Femur (tissue), 1 donor: ENCODE results near the gene SMIM13.

ENCODE experiments used
- DNase-seq: peaks from one replicate; pipeline ENCODE4 v3.0.0-alpha.2; 2017

Gene SMIM13

GRCh38 chr6:11123978-11124377 lies 30.3 kb downstream of the SMIM13 start:
- no peak for DNase-seq

DNA sequence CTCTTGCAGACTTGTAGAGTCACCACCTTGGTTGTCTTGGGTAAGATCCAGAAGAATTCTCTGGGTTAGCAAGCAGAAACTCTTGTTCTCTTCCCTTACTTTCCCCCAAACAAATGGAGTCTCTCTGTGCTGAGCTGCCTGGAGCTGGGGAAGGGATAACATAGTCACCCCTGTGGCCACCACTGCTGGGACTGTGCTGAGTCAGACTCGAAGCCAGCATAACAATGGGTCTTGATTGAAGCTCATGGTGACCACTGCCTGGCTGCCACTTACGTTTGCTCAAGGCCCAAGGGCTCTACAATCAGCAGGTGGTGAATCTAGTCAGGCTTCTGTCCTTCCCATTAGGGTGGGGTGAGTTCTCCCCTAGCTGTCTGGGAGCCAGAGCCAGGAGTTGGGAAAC lies 33.2 kb downstream of the SMIM13 start:
- DNase-seq, result no peak

GRCh38 chr6:11128608-11129007 lies 35.0 kb downstream of the SMIM13 start:
- DNase-seq, result no peak

GRCh38 chr6:11129908-11130565 lies 36.4 kb downstream of the SMIM13 start:
- DNase-seq, result no peak

DNA sequence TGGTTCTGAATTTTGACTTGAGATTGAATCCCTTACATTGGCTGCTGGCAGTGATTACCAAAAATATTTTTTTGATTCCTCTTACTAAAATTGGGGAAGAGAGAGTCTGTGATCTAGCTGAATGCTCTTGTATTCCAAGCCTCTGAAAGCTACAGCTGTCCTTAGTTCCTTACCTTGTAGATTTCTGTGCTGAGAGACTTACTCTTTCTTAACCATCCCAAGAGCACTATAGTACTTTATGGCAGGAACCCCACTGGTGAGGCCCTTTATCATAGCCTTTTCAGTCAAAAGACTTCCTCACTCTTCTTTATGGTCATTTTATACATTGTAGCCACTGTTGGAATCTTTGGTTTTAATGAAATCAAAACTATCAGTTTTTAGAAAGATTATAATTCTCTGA lies 37.0 kb downstream of the SMIM13 start:
- no peak for DNase-seq

DNA sequence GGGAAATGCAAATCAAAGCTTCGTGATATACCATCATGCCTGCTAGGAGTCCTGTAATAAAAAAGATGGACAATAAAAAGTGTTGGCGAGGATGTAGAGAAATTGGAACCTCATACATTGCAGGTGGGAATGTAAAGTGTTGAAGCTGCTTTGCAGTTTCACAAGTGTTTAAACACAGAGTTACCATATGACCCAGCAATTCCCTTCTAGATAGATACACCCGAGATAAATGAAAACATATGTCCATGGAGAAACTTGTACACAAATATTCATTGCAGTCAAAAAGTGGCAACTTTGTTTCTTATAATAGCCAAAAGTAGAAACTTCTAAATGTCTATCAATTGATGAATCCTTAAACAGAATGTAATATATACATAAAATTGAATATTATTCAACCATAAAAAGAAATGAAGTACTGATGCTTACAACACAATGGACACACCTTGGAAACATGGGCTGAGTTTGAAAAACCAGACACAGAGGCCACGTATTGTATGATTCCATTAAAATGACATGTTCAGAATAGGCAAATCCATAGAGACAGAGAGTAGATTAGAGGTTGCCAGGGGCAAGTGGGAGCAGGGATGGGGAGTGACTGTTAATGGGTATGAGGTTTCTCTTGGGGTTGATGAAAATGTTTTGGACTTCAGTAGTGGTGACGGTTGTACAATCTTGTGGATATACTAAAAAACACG lies 38.7 kb downstream of the SMIM13 start:
- DNase-seq, result no peak

- no peak for DNase-seq
Observed at GRCh38 chr6:11133281-11133680, 39.6 kb downstream of the SMIM13 start.

- DNase-seq, result no peak
Observed at GRCh38 chr6:11136809-11137208, 43.2 kb downstream of the SMIM13 start.

DNA sequence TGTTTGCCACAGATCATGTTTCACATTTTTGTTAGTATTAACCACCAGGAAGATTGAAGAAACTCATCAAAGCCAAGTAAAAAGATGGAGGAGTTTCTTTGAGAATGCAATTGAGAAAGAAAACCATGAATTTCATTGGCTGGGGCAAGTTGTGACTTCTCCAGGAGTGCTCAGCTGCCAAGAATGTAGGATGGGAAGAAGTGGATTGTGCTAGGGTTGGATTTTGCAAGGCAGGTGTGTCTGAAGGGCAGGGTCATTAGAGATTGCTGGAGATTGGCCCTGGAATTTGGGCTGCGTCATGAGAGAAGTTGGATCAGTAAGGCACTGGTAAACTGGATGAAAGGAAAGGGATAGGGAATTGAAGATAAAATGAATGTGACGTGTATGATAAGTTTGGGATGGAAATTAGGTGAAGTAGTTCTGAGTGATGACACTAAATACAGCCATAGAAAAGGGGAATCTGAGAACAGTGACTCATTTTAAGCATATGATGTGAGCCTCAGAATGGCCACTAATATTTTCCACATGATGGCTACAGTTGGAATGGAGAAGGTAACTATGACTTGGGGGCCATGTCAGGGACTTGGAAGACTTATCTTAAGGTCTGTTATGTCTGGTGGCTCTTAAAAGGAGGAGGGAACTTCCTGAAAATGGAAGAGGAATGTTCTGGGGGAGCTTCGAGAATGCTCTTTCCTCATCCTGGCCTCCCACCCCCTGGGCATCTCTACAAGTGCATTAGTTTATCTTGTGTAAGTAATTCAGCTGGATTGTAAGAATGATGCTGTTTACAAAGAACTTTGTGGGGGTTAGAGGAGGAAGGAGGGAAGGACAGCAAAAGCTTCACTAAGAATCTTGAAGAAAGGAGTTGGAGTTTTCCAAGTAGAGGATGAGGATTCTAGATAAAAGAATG lies 45.7 kb downstream of the SMIM13 start:
- no peak for DNase-seq

- no peak for DNase-seq
Observed at GRCh38 chr6:11140056-11140455, 46.4 kb downstream of the SMIM13 start.

- DNase-seq, result no peak
Observed at GRCh38 chr6:11141295-11141694, 47.7 kb downstream of the SMIM13 start.

DNA sequence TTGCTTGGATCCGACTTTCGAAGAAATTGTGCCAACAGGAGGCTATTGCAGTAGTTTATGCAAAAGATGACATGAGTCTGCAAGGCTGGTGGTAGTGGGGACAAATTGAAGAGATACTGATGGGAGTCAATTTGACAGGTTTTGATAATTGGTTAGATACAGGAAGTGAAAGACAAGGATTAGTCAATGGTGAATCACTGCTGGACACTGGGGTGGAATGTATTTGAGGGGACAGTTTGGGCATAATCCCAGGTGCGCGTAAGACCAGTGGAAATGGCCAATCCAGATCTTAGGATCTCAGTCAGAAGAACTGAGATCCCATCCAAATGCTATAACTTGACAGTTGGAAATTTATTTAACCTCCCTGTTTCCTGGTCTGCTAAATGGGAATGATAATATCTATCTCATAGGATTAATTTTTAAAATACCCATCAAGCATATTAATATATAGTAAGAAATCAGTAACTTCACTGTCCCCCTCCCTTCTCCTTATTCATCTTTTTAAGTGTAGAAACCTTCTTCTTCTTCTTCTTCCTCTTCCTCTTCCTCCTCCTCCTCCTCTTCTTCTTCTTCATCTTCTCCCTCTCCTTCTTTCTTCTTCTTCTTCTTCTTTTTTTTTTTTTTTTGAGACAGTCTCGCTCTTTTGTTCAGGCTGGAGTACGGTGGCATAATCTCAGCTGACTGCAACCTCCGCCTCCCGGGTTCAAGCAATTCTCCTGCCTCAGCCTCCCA lies 48.8 kb downstream of the SMIM13 start:
- no peak for DNase-seq

DNA sequence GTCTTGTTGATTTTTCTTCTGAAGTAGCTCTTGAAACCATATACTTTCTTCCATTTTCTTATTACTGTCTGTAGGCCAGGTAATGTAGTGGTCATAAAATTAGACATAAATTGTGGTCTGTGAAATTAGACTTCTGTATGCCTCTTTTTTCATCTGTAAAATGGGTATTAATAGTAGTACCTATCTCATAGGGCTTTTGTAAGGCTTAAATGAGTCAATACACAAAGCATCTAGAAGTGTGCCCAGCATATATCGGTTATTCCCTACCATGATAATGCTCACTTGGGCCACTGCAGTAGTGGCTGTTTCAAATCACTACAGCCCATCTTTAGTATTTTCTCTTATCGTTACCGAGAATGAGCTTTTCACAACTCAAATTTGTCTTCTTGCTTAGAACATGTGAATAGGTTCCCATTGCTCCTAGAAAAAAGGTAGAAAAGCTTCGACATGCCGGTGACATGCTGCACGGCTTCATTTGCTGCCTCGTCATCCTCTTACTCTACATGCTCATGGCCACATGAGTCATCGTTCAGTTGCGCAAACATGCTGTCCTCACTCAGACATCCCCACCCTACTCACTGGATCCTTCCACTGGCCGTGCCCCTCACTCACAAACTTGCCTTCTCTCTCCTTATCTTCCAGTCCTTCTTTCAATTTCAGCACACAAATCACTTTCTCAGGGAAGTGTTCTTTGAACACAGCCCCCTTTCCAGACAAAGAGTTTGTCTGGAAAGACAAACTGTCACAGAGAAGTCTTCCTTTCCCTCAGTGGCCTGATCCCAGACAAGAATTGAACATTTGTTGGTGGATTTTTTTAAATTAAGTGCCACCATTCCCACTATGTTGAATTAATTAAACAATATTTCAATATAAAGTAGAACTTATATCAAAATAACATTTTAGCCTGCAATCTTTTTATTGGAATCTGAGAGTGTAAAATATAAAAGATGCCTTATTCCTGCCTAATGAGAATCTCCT lies 50.0 kb downstream of the SMIM13 start:
- DNase-seq, result peak; percentile 47

DNA sequence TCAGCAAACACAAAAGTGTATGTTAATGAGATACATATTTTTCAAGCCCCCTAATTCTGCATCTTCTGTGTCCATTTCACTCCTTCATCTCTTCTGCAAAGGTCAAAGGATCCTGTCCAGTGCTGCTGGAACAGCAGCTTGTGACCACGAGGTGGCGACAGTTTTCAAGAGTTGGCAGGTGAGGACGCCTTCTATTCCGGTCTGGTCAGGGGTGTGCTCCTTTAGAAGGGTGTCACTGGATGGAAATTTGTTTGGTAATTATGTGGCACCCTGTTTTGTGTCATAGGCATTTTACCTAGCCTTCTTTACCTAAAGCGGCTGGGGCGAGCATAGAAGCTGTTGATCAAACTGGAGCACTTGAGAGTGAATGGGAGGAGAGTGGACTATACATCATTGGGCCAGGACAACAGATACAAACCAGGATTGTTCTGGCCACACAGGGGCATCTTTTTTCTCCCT lies 50.8 kb downstream of the SMIM13 start:
- DNase-seq, result peak; percentile 81

GRCh38 chr6:11146117-11146826 lies 52.6 kb downstream of the SMIM13 start:
- DNase-seq, result no peak

- DNase-seq, result no peak
Observed at GRCh38 chr6:11149551-11149950, 55.9 kb downstream of the SMIM13 start.

GRCh38 chr6:11151488-11151887 lies 57.9 kb downstream of the SMIM13 start:
- DNase-seq, result no peak

GRCh38 chr6:11152581-11152980 lies 58.9 kb downstream of the SMIM13 start:
- DNase-seq, result no peak

DNA sequence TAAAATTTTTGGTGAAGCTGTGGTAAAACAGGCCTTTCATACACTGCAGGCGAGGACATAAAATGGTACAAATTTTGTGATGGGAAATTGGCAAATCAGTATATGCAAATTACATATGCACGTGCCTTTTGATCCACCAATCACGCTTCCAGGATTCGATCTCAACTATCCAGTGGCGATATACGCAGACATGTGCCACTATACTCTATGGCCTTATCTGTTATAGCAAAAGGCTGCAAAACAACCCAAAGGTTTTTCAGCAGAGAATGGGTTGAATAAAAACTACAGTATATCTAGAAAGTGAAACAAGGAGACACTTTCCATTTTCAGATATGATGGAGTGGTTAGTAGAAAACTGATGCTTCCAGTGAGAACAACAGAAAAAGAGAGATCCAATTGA lies 59.8 kb downstream of the SMIM13 start:
- DNase-seq, result no peak

- no peak for DNase-seq
Observed at GRCh38 chr6:11155589-11155988, 62.0 kb downstream of the SMIM13 start.

DNA sequence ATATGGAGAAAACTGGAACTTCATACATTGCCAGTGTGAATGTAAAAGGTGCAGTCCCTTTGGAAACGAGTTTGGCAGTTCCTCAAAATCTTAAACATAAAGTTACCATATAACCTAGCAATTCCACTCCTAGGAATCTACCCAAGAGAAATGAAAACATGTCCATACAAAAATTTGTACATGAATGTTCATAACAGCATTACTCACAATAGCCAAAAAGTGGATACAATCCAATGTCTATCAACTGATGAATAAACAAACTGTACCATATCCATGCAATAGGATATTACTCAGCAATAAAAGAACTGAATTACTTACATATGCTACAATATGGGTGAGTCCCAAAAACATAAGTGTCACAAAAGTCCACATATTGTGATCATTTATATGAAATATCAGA lies 66.6 kb downstream of the SMIM13 start:
- DNase-seq, result no peak
